NCI-H82 treated with DMSO at 0.1 percent for 48 hours (cell line): ENCODE measurements around the gene PRKAG1.
A peak's percentile ranks its signal among the peaks of the same experiment; 100 is the strongest.

ENCODE experiments used
- DNase-seq: peaks from one replicate; lab custom pipeline; 2025; ENCODE audit not compliant: unreplicated experiment; lab: John Stamatoyannopoulos, UW

Gene PRKAG1

DNA sequence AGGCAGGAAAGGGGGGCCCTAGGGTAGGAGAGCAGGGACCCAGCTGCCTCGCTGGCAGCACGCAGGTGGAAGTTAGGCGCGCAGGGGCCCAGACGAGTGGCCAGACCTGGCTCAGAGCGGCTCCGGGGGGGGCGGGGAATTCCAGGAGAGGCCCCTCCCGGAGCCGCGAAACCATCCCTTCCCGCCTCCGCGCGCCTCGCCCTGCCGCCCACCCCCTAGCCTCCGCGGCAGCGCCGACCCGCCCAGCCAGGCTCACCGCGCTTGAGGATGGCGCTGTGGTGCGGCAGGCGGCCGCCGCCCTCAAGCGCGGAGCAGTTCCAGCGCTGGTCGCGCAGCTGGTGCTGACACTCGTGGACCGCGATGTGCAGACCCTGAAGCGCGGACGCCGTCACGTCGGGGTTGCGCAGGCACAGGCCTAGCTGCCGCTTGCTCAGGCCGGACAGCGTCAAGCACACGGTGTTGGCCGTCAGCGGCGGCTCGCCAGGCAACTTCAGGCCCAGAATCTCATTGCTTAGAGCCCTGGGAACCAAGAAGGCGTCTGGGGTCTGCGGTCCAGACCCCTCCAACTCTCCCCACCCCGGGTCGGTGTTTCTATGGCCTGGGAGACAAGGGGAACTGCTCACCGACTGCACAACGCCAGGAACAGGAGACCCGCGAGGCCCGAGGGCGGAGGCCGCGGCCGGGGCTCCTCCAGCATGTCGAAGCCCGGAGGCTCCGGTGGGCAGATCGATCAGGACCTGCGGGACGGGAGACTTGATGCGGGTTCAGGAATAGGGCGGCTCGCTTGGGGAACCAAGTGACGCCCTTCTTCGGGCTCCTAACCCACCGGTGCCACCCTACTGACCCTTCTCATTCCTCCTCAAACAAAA, 48.5 kb downstream of the PRKAG1 start:
- DNase-seq = no peak

GRCh38 chr12:48969160-48969771, 49.3 kb downstream of the PRKAG1 start:
- DNase-seq = no peak

GRCh38 chr12:48968467-48968866, 50.1 kb downstream of the PRKAG1 start:
- DNase-seq = no peak

DNA sequence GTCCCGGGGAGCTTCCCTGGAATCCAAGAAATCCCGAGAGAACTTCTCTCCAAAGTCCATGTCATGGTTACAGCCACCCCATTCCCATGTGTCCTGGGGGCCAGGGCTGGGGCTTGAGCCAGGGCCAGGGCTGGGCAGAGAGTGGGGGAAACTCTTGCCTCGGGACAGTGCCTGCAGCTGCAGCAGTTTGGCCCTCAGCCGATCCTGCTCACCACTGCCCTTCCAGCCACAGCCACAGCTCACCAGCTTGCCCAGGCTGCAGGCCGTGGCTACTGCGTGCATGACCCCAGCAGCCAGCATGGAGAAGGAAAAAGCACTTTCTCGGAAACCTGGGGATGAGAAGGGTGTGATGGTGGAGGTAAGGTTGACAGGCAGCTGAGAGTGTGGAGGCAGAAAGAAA, 50.6 kb downstream of the PRKAG1 start:
- DNase-seq = no peak

DNA sequence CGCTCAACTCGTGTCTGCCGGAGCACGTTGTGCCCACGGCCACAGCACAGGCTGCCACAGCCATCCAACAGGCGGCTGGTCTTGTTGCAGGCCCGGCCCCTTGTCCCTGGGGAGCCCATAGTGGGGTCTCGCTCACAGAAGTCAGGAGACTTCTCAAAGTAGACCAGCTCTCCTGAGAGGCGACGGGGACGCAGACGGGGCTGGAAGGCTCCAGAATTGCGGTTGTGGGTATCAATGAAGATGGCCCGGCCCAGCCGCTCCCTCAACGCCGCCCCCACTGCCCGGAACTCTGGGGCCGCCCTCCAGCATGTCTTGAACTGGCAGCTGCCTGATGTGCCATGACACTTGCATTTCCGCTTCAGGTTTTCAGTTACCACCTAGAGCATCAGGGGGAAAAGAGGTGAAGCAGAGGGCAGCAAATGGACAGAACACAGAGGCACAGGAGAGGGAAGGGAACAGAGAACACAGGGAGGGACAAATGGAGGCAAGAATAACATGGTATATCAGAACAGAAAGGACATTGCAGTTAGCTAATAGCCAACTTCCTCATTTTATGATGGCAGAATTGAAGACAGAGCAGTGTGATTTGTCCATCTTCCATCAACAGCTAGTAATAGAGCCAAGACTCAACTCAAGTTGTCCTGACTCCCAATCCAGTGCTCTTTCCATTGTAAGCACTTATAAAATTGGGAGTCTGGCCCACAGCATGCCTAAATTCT, 52.2 kb downstream of the PRKAG1 start:
- DNase-seq = no peak

DNA sequence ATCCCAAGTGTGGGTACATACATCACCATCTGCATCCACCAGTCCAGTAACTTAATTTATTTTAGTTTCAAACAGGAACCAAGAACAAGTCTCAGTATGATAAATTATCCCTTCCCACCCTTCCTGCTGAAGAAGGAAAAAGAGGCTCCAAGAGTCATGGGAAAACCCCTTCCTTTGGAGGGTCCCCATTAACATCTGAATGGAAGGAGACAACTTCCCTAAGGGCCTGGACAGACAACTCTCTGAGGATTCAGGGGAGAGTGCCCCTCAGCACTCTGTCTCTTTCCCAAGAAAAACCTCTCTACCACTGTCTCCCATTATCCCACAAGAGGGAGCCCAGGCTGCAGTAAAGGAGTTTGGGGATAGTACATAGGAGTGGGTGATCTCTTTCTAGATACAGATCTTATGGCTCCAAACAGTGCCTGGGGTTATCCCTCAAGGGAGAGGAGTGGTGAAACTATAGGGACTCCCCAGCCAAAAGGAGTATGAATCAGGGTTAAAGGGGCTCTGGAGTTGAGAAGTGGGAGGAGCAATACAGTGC, 53.2 kb downstream of the PRKAG1 start:
- DNase-seq = no peak

DNA sequence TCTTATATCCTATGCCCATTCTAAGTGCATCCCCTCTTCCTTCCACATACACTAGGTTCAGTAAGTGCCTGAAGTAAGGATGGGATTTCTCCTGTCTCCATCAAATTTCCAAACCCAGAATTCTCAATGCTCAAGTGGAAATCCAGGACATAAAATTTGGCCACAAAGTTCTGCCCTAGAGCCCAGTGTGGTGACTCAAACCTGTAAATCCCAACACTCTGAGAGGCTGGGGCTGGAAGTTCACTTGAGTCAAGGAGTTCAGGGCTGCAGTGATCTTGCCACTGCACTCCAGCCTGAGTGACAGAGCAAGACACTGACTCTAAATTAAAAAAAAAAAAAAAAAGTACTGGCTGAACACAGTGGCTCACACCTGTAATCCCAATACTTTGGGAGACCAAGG, 56.8 kb downstream of the PRKAG1 start:
- no peak for DNase-seq

DNA sequence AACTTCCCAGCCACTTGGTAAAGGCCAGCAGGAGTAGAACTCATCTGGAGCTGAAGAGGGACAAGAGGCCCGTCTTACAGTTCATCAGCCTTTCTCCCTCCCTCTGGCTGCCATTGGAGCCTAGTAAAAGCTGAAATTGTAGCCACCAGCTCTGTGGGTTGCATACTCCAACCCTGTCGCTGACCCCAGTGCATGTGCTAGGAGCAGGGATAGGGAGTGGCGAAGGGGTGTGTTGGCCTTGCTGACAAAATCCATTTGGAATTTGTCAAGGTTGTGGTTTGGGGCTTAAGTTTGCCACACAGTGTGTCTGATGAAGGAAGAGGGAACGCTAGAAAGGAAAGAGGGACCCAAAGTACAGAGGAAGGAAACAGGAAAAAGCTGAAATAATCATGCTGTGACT, 57.2 kb downstream of the PRKAG1 start:
- DNase-seq = no peak

DNA sequence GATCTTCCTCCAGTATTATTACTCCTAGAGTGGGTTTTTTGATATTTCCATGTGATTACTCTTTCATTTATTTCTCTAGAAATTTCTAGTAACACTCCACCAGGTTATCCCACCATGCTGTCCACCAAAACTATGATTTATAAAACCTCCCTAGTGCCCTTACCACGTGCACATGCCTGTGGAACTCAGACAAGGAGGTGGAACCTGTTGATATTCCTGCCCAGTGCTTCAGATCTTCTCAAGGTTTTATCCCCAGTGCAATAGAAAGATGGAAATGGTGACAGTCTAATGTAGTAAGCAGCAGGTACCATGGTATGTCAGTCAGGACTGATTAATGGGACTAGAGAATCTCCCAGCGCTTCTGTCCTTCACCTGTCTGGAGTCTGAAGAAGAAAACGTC, 57.7 kb downstream of the PRKAG1 start:
- DNase-seq = no peak

- peak; percentile 18 for DNase-seq
These were observed 60.6 kb downstream of the PRKAG1 start for GRCh38 chr12:48958049-48958388.

DNA sequence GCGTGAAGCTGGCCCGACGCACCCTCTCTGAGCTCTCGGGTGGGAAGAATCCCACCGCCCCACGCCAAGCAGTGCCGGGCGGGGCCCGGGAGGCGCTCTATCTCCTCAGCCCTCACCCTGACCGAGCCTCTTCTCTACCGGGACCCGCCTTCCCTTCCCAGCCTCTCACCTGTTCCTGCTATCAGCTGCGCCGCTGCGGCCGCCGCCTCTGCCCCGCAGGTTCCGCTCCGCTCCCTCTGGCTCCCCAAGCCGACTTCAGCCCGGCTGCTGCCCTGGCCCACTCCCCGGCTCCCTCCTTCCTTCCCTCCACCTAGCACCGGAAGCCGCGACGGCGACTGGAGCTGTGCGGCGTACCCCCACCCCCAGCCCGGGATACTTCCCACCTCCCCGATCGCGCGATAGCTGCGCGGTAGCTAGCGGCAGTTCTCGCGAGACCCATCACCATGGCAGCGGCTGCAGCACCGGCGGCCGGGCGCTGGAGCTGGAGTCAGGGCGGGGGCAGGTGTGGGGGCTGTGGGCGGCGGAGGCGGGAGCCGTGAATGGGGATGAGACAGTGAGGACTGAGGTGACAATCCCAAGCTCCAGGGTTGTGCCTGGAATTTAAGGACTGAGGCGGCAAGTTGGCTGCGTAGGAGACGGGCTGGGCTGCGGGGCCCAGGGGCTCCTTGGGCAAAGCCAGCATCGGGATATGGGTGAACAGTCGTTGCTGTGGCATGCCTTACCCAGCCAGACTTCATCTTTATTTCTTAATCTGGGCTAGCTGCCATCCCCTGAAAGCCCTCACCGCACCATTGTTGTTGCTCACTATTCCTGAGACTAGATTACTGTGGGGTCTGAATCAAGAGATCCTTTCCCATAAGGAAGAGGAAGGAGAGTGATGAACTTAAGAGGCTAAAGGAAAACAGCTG, 61.2 kb downstream of the PRKAG1 start, which contains the start of gene ARF3:
TSS of gene ARF3 (minus strand) at position 347 of the 908 bp plus-strand sequence. CDS start 16,392 bp downstream, outside the sequence.
- DNase-seq = peak; percentile 89

- DNase-seq = peak; percentile 95
These were observed 62.1 kb downstream of the PRKAG1 start for GRCh38 chr12:48956279-48957140.

DNA sequence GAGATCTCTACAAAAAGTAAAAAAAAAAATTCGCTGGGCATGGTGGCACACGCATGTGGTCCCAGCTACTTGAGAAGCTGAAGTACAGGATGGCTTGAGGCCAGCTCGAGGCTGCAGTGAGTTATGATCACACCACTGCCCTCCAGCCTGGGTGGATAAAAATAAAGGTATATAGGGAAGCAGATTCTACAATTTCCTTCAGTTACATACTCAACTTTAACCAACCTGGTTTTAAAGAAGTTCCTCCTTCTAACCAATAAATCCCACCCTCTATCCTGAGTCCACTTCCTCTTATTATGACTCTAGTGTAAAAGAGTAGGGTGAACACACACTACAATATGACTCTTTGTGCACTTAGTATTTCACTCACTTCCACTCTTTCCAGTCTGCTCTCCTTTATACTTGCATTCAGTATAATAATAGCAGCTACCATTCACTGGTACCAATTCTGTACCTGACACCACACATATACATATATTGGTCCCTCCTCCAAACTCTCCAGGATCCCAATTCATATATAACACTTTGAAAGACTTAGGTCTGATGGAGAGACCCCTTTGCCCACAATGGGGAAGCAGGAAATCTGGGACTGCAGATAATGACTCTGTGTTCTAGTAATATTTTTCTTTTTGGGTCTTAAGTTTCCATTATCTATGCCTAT, 63.6 kb downstream of the PRKAG1 start:
- no peak for DNase-seq

GRCh38 chr12:48954061-48954460, 64.5 kb downstream of the PRKAG1 start:
- no peak for DNase-seq

- no peak for DNase-seq
These were observed 65.9 kb downstream of the PRKAG1 start for GRCh38 chr12:48952691-48953090.
